Measurements from ENCODE around the gene CNPY1. TPM values are rescaled to one million over a fixed set of nuclear protein-coding genes. Genes with fewer than 3 reads are reported as not detected.

The CNPY1 gene
- total and polyA plus RNA-seq, 4 donors = not detected

- Histone ChIP-seq H3K4me1 (ENCODE audit: control insufficient read depth in 5 of 5, insufficient read depth in 5 of 5, low read length in 5 of 5) (peaks cover 0 to 12% (median 3%) of the 10 kb centered on the region in 5 donors), H3K27me3 (ENCODE audit: control insufficient read depth in 3 of 3, insufficient read depth in 3 of 3, low read length in 2 of 3) (peaks cover 1 to 39% (median 9%) of the 10 kb centered on the region in 3 donors), H3K9ac (ENCODE audit: insufficient read depth in 1 of 2, low read length in 2 of 2) (peak overlapping the region in 1 of 2 donors; percentile 23), H3K9me3 (ENCODE audit: control insufficient read depth in 4 of 4, insufficient read depth in 3 of 4, low read length in 3 of 4) (peaks cover 0 to 2% (median 0%) of the 10 kb centered on the region in 4 donors), H3K27ac (ENCODE audit: low read depth in 1 of 2, low read length in 1 of 2) (no peak overlapping the region), H3K4me3 (peak overlapping the region; percentile 15), H3K36me3 (ENCODE audit: control insufficient read depth in 4 of 4, insufficient read depth in 4 of 4, low read length in 4 of 4) (no peaks in the 10 kb centered on the region)
- TF ChIP-seq CTCF (IDR thresholded peaks at IDR 0.05; ENCODE audit: control extremely low read depth, extremely low read depth) = no peak
- 26 to 32% methylated on average over 47 of the region's 47 CpGs for WGBS, 2 donors
- peak; percentile 74 for ATAC-seq (ENCODE audit: insufficient read depth, low FRiP score)
- peak; percentile 48 to 60 (median 57) for DNase-seq
Observed at GRCh38 chr7:155490697-155491628, 55.4 kb downstream of the CNPY1 start.

GRCh38 chr7:155489862-155490696 lies 56.3 kb downstream of the CNPY1 start:
- no peak for TF ChIP-seq CTCF (IDR thresholded peaks at IDR 0.05; ENCODE audit: control extremely low read depth, extremely low read depth)
- Histone ChIP-seq H3K27me3 (ENCODE audit: control insufficient read depth in 3 of 3, insufficient read depth in 3 of 3, low read length in 2 of 3) (peaks cover 0 to 39% (median 9%) of the 10 kb centered on the region in 3 donors), H3K4me1 (ENCODE audit: control insufficient read depth in 5 of 5, insufficient read depth in 5 of 5, low read length in 5 of 5) (peaks cover 0 to 12% (median 3%) of the 10 kb centered on the region in 5 donors), H3K9me3 (ENCODE audit: control insufficient read depth in 4 of 4, insufficient read depth in 3 of 4, low read length in 3 of 4) (peaks cover 0 to 2% (median 0%) of the 10 kb centered on the region in 4 donors), H3K36me3 (ENCODE audit: control insufficient read depth in 4 of 4, insufficient read depth in 4 of 4, low read length in 4 of 4) (no peaks in the 10 kb centered on the region), H3K9ac (ENCODE audit: insufficient read depth in 1 of 2, low read length in 2 of 2) (peak overlapping the region in 1 of 2 donors; percentile 23), H3K27ac (ENCODE audit: low read depth in 1 of 2, low read length in 1 of 2) (no peak overlapping the region), H3K4me3 (no peak overlapping the region)
- DNase-seq (peak in 2 of 3 donors; percentile 25 to 32), ATAC-seq (ENCODE audit: insufficient read depth, low FRiP score) (peak; percentile 3)
- 55 to 58% methylated on average over 32 of the region's 32 CpGs for WGBS, 2 donors

GRCh38 chr7:155489158-155489840 lies 57.1 kb downstream of the CNPY1 start:
- Histone ChIP-seq H3K36me3 (ENCODE audit: control insufficient read depth in 4 of 4, insufficient read depth in 4 of 4, low read length in 4 of 4) (no peaks in the 10 kb centered on the region), H3K27me3 (ENCODE audit: control insufficient read depth in 3 of 3, insufficient read depth in 3 of 3, low read length in 2 of 3) (peaks cover 0 to 38% (median 9%) of the 10 kb centered on the region in 3 donors), H3K9me3 (ENCODE audit: control insufficient read depth in 4 of 4, insufficient read depth in 3 of 4, low read length in 3 of 4) (no peaks in the 10 kb centered on the region), H3K9ac (ENCODE audit: insufficient read depth in 1 of 2, low read length in 2 of 2) (no peak overlapping the region), H3K27ac (ENCODE audit: low read depth in 1 of 2, low read length in 1 of 2) (no peak overlapping the region), H3K4me1 (ENCODE audit: control insufficient read depth in 5 of 5, insufficient read depth in 5 of 5, low read length in 5 of 5) (peaks cover 0 to 13% (median 3%) of the 10 kb centered on the region in 5 donors), H3K4me3 (no peak overlapping the region)
- DNase-seq (no peak), ATAC-seq (ENCODE audit: insufficient read depth, low FRiP score) (no peak)
- WGBS, 2 donors = 74 to 86% methylated on average over 20 of the region's 20 CpGs
- TF ChIP-seq CTCF (IDR thresholded peaks at IDR 0.05; ENCODE audit: control extremely low read depth, extremely low read depth) = no peak
